Thyroid gland (tissue), 4 donors: ENCODE measurements around the gene RAC2.

Experiments
- CTCF ChIP-seq, 6 experiments: fragments of 200-600 bp in 3 of 6; fragments of 450-650 bp in 3 of 6; sonication (generic) in 3 of 6; IDR thresholded peaks; one replicate each; pipeline ENCODE4 v1.5.1; 2016 to 2019; ENCODE audit warnings: antibody characterized with exemption in 6 of 6, mild to moderate bottlenecking in 2 of 6, inconsistent platforms in 1 of 6, moderate library complexity in 1 of 6
- POLR2A ChIP-seq, 2 donors: fragments of 450-650 bp; IDR thresholded peaks; one replicate each; pipeline ENCODE4 v1.6.1; 2017; ENCODE audit warnings: antibody characterized with exemption in 2 of 2, mild to moderate bottlenecking in 2 of 2, moderate library complexity in 1 of 2

GRCh38 chr22:37208401-37209139 lies 35.5 kb downstream of the RAC2 start:
- no peak for TF ChIP-seq CTCF (IDR thresholded peaks at IDR 0.05)
- no peak for TF ChIP-seq POLR2A (IDR thresholded peaks at IDR 0.05)
